HG03521 (cell line): ENCODE data around the gene ABCA1.
"Not testable (repeated sequence)": the region's sequence is repeated elsewhere in the genome, so short reads cannot be mapped to it uniquely, and the experiment has no call there.

Source experiments
- ATAC-seq: cut with Tn5 transposase; IDR thresholded peaks from one replicate; pipeline ENCODE4 v1.9.1; 2021; ENCODE audit warnings: mild to moderate bottlenecking, moderate library complexity; ENCODE audit not compliant: unreplicated experiment

The ABCA1 gene

GRCh38 chr9:104905931-104906330, 22.0 kb downstream of the ABCA1 start:
- no peak for ATAC-seq

DNA sequence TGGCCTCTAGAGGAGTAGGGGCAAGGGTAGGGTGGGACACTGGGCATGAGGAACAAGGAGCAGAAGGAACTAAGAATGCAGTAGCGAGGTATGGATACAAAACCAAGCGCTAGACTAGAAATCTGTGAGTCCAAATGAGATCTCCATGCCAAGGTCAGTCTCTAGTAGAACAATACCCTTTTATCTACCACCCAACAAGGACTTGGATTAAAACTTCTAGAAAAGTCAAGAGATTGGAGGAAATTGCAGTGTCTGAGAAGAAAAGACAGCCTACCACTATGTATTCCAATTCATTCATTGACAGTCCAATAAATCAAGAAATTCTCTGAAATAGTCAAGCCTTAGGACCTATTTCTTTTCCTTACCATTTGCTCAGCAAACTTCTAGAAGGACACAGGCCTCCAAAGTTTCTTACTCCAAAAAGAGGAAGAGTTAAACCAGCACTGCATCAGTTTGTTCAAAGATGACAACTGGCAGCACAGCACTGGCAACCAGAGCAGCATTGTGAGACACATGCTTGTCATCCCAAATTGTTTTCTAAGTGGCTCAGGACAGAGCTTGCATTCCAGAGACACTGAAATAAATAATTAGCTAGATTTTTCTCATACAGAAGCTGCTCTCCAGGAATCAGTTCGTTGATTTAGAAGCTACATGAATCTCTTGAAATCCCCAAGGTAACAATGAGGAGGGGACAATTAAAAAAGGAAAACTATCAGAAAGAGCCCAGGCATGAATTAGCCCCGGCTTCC, 22.6 kb downstream of the ABCA1 start:
- no peak for ATAC-seq

- ATAC-seq: no peak
These were observed 24.3 kb downstream of the ABCA1 start for GRCh38 chr9:104903609-104904008.

- no peak for ATAC-seq
These were observed 27.1 kb downstream of the ABCA1 start for GRCh38 chr9:104900871-104901270.

- ATAC-seq: no peak
These were observed 27.6 kb downstream of the ABCA1 start for GRCh38 chr9:104900324-104900723.

DNA sequence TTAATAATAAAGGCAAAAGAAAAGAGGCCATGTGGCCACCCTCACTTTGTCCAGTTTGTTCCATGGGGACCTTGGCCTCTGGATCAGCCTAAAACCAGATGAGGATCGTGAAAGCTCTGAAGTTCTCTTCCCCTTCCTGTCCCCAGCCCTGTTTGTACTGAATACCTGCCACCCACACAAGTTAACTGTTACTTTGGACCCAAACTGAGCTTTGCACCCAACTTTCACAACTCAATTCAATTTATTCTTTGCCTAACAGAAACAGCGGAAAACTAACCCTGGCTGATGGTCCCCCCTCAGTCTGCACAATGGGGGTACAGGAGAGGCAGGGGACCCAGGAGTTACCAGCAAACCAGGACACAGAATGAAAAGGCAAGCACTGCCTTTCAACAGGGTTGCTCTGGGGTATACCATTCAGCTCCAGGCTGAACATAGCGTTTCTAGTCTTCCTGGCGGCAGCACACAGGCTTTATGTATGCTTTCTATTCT, 28.2 kb downstream of the ABCA1 start:
- no peak for ATAC-seq

DNA sequence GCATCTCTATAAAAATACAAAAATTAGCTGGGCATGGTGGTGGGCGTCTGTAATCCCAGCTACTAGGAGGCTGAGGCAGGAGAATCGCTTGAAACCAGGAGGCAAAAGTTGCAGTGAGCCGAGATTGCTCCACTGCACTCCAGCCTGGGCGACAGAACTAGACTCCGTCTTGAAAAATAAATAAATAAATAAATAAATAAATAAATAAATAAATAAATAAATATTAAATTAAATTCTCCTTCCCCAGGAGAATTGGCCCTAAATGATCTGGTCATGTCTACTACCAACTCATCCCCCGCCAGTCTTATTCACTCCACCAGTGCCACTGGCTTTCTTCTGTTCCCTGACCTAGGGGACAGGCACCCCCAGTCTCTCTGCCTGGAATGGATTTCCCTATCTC, 29.6 kb downstream of the ABCA1 start:
- not testable (repeated sequence) for ATAC-seq

DNA sequence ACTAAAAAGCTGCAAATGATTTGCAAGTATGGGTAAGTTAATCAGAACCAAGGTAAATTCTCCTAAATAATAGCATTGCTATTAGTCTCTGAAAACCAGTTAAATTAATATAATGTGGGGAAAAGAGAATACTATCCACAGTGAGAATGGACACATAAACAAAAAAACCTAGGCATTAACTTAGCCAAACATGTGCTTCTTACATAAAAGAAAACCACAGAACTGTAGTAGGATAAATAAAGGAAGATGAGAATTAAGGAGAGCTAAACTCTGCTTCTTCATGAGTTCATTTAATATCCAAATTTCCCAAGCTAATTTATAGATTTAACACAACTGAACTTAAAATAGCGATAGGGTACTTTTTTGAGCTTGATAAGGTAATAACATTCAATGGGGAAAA, 31.8 kb downstream of the ABCA1 start:
- ATAC-seq: no peak

- ATAC-seq: no peak
These were observed 32.4 kb downstream of the ABCA1 start for GRCh38 chr9:104895572-104895971.

- no peak for ATAC-seq
These were observed 35.3 kb downstream of the ABCA1 start for GRCh38 chr9:104892701-104893100.

DNA sequence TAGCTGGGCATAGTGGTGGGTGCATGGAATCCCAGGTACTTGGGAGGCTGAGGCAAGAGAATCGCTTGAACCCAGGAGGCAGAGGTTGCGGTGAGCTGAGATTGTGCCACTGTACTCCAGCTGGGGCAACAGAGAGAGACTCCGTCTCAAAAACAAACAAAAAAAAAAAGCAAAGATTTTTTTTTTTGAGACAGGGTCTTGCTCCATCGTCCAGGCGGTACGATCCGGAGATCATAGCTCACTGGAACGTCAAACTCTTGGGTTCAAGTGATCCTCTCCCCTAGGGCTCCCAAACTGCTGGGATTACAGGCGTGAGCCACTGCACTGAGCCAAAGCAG, 37.6 kb downstream of the ABCA1 start:
- no peak for ATAC-seq

- ATAC-seq: no peak
These were observed 41.9 kb downstream of the ABCA1 start for GRCh38 chr9:104885818-104886709.

DNA sequence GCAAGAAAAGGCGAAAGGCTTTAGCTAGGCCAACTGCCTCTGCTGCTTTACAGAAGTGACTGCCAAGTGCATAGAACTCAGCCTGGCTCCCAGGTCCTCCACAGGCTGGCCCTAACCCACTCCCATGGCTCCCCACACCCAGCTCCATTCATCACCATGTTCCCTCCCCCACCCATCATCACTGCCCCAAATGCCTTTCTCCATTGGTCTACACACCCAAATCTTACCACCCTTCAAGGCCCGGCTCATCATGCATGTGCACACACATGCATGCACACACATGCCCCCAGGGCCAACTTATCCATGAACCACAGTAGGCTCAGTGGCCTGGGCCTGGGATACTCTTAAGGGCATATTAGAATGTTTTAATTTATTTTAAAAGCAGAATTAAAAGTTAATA, 44.8 kb downstream of the ABCA1 start:
- no peak for ATAC-seq

DNA sequence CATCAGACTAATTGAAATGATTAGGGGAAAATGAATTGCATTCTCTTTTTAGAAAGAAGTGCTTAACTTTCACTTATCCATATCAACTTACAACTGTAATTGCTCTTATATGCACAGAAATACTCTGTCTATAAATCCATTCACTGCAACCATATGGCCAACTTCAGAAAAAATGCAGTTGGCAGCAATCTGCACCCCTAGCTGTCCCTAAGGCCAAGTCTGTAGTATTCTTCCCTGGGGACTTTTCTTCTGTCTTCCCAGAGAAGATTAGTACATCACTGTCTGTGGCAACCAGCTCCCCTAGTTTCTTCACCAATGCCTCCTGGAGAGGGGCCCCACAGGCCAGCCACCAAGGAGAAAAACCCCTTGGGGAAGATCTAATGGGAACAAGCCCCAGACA, 45.4 kb downstream of the ABCA1 start:
- ATAC-seq: no peak

DNA sequence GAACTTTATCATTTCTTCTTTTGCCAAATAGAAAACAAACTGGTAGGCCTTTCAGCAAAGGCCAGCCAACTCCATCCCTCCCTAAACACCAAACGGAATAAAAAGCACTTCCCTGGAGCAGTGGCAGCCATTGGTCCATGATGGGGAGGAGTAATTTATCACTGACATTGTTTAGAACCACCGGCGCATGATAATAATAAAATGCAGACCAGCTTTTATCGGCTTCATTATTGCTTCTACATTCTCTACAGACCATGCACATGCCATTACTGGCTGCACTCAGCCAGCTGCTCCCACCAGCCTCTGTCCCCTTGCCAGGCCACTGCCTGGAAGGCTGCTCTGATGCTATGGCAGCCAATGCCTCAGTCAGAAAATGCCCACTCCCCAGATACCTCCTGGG, 45.9 kb downstream of the ABCA1 start:
- ATAC-seq: no peak

- no peak for ATAC-seq
These were observed 48.2 kb downstream of the ABCA1 start for GRCh38 chr9:104879555-104880309.

- ATAC-seq: no peak
These were observed 51.4 kb downstream of the ABCA1 start for GRCh38 chr9:104876587-104876986.

GRCh38 chr9:104875897-104876296, 52.1 kb downstream of the ABCA1 start:
- ATAC-seq: no peak

DNA sequence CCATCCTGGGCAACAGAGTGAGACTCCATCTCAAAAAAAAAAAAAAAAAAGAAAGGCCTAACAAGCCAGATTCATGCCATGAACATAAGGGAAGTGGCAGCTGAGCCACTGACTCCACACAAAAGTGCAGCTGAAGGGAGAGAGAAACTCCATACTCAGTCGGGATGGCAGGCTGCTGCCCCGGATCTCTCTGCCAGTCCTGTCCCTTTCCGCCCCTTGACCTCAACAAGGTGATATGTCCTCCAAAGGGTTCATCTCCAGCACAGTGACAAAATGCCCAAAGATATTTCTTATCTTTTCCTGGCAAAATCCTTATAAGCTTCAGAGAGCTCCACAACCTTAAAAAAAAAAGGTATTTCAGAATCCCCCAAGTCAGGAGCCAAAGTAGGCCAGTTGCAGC, 52.6 kb downstream of the ABCA1 start:
- no peak for ATAC-seq

- ATAC-seq: no peak
These were observed 54.5 kb downstream of the ABCA1 start for GRCh38 chr9:104873489-104873850.

GRCh38 chr9:104872656-104873488, 55.1 kb downstream of the ABCA1 start:
- no peak for ATAC-seq
